GM12874 (cell line): ENCODE data around the gene IQSEC1.

Source experiments
- CTCF ChIP-seq: IDR thresholded peaks from 2 replicates; pipeline ENCODE4 v1.5.1; 2011; ENCODE audit warnings: low read depth, mild to moderate bottlenecking, control low read depth, low read length, moderate library complexity; ENCODE audit not compliant: insufficient read depth

The IQSEC1 gene

GRCh38 chr3:12911881-12912415 is 161.3 kb downstream of the IQSEC1 start:
- no peak for TF ChIP-seq CTCF

GRCh38 chr3:12910356-12911099 is 162.7 kb downstream of the IQSEC1 start:
- TF ChIP-seq CTCF, result no peak

GRCh38 chr3:12909710-12910109 is 163.5 kb downstream of the IQSEC1 start:
- no peak for TF ChIP-seq CTCF

GRCh38 chr3:12908859-12909258 is 164.4 kb downstream of the IQSEC1 start:
- TF ChIP-seq CTCF, result no peak

GRCh38 chr3:12908136-12908730 is 165.0 kb downstream of the IQSEC1 start:
- no peak for TF ChIP-seq CTCF

GRCh38 chr3:12907729-12908128 is 165.5 kb downstream of the IQSEC1 start:
- no peak for TF ChIP-seq CTCF

GRCh38 chr3:12907296-12907695 is 165.9 kb downstream of the IQSEC1 start:
- TF ChIP-seq CTCF, result no peak
